GM10266 (cell line): Measurements from ENCODE around the gene CHD2.

Experiments used
- DNase-seq: peaks from one replicate; pipeline ENCODE4 v3.0.0; 2012; ENCODE audit errors: extremely low spot score
- CTCF ChIP-seq: IDR thresholded peaks from 2 replicates; pipeline ENCODE4 v1.5.1; 2012; ENCODE audit warnings: mild to moderate bottlenecking, low read depth; ENCODE audit not compliant: control insufficient read depth, insufficient read depth; ENCODE audit errors: missing control alignments

CHD2 gene

GRCh38 chr15:92934716-92935115 lies 34.6 kb downstream of the CHD2 start:
- no peak for TF ChIP-seq CTCF
- no peak for DNase-seq

- no peak for TF ChIP-seq CTCF
- DNase-seq = no peak
Observed at GRCh38 chr15:92936138-92936537, 36.0 kb downstream of the CHD2 start.

GRCh38 chr15:92936693-92937092 lies 36.6 kb downstream of the CHD2 start:
- no peak for TF ChIP-seq CTCF

GRCh38 chr15:92937901-92938300 lies 37.8 kb downstream of the CHD2 start:
- no peak for DNase-seq
- TF ChIP-seq CTCF = no peak

More at GRCh38 chr15:92936693-92937092, 36.6 kb downstream of the CHD2 start:
- DNase-seq = no peak

- no peak for DNase-seq
- no peak for TF ChIP-seq CTCF
Observed at GRCh38 chr15:92938387-92938786, 38.3 kb downstream of the CHD2 start.

GRCh38 chr15:92941668-92942067 lies 41.5 kb downstream of the CHD2 start:
- TF ChIP-seq CTCF = no peak
- DNase-seq = no peak

GRCh38 chr15:92942706-92943105 lies 42.6 kb downstream of the CHD2 start:
- no peak for TF ChIP-seq CTCF
- no peak for DNase-seq

GRCh38 chr15:92943581-92943980 lies 43.5 kb downstream of the CHD2 start:
- no peak for TF ChIP-seq CTCF
- DNase-seq = no peak
